Transverse colon (tissue), 3 donors: ENCODE measurements around the gene TFE3.

Experiments used
- CTCF ChIP-seq, 5 experiments: fragments of 200-600 bp in 3 of 5; fragments of 450-650 bp in 2 of 5; sonication (generic) in 3 of 5; IDR thresholded peaks; 1 replicate in 2 of 5; 2 replicates in 3 of 5; pipeline ENCODE4 v1.5.1; 2016 to 2017; ENCODE audit warnings: antibody characterized with exemption in 5 of 5, inconsistent platforms in 3 of 5, mild to moderate bottlenecking in 2 of 5, moderate library complexity in 1 of 5
- EP300 ChIP-seq: sonication (generic); formaldehyde crosslinking; IDR thresholded peaks from one replicate; pipeline ENCODE4 v1.6.1; 2017; ENCODE audit warnings: antibody characterized with exemption, low read depth

GRCh38 chrX:49043987-49044281 lies 777 bp upstream of the TFE3 start:
- TF ChIP-seq CTCF (IDR thresholded peaks at IDR 0.05), result no peak
- TF ChIP-seq EP300, result no peak
